ENCODE data around the gene BCAS1.

GRCh38 chr20:54021446-54022235 lies 48.8 kb downstream of the BCAS1 start:
- TF ChIP-seq YY1 (IDR thresholded peaks at IDR 0.05; ENCODE audit: insufficient read depth, insufficient read length) (no peak), ZNF274 (IDR thresholded peaks at IDR 0.05; ENCODE audit: low read depth, low read length) (no peak), SUZ12 (IDR thresholded peaks at IDR 0.05; ENCODE audit: extremely low read depth, insufficient read depth, insufficient read length) (no peak)

Measured in NT2/D1 (cell line).